Smooth muscle cell (in vitro differentiated cells): ENCODE measurements around the gene PLRG1. TPM values are rescaled to one million over a fixed set of nuclear protein-coding genes. Genes with fewer than 3 reads are reported as not detected.

ENCODE experiments used
- DNase-seq: peaks from one replicate; lab custom pipeline; 2025; ENCODE audit not compliant: unreplicated experiment; lab: John Stamatoyannopoulos, UW
- H2AFZ ChIP-seq: fragments of 200-600 bp; sonication (generic); 2 replicates; pipeline ENCODE4 v1.6.0; 2016; ENCODE audit warnings: antibody characterized with exemption, low read depth, mild to moderate bottlenecking
- H3F3A ChIP-seq: fragments of 200-600 bp; sonication (generic); 2 replicates; pipeline ENCODE4 v1.6.0; 2017; ENCODE audit warnings: antibody characterized with exemption, low read depth
- H3K27ac ChIP-seq: fragments of 200-600 bp; sonication (generic); 2 replicates; pipeline ENCODE4 v1.5.1; 2016; ENCODE audit warnings: low read depth, mild to moderate bottlenecking
- H3K27me3 ChIP-seq: fragments of 200-600 bp; sonication (generic); 2 replicates; pipeline ENCODE4 v1.6.1; 2016; ENCODE audit warnings: low read depth, mild to moderate bottlenecking
- H3K36me3 ChIP-seq: fragments of 200-600 bp; sonication (generic); 2 replicates; pipeline ENCODE4 v1.5.1; 2016; ENCODE audit warnings: low read depth
- H3K4me1 ChIP-seq: fragments of 200-600 bp; sonication (generic); 2 replicates; pipeline ENCODE4 v1.5.1; 2016; ENCODE audit warnings: low read depth
- H3K4me2 ChIP-seq: fragments of 200-600 bp; sonication (generic); 2 replicates; pipeline ENCODE4 v1.6.0; 2016; ENCODE audit warnings: mild to moderate bottlenecking
- H3K4me3 ChIP-seq: fragments of 200-600 bp; sonication (generic); 2 replicates; pipeline ENCODE4 v1.5.1; 2016; ENCODE audit warnings: mild to moderate bottlenecking
- H3K79me2 ChIP-seq: fragments of 200-600 bp; sonication (generic); 2 replicates; pipeline ENCODE4 v1.6.0; 2016; ENCODE audit warnings: low read depth, mild to moderate bottlenecking
- H3K9ac ChIP-seq: fragments of 200-600 bp; sonication (generic); 2 replicates; pipeline ENCODE4 v1.6.0; 2016; ENCODE audit warnings: low read depth
- H3K9me3 ChIP-seq: fragments of 200-600 bp; sonication (generic); replicated peaks from 2 replicates; pipeline ENCODE4 v1.5.1; 2016; ENCODE audit warnings: low read depth
- H4K20me1 ChIP-seq: fragments of 200-600 bp; sonication (generic); 2 replicates; pipeline ENCODE4 v1.6.0; 2016; ENCODE audit warnings: low read depth
- WGBS: methylation state at CpG from one replicate; pipeline ENCODE4 v1.1.7; 2016; ENCODE audit warnings: low lambda C conversion rate; 5-methylcytosine and 5-hydroxymethylcytosine counted together
- polyA plus RNA-seq: library from polyadenylated mRNA; unstranded; fragments of >200 nt; fragmentation: Nextera tagmentation; extraction: Ambion mirVana; gene quantifications from 2 replicates; pipeline ENCODE4 v1.2.1, GENCODE V29; 2016
- total RNA-seq: library from RNA; depleted of rRNA; stranded (reverse); fragments of >200 nt; gene quantifications from 2 replicates; pipeline ENCODE4 v1.2.3, GENCODE V29; 2014
- TF ChIP-seq, protein P1 (sequence below): fragments of 200-600 bp; sonication (generic); IDR thresholded peaks from 2 replicates; pipeline ENCODE4 v1.5.1; 2017; ENCODE audit warnings: borderline replicate concordance, mild to moderate bottlenecking, antibody characterized with exemption; ENCODE audit not compliant: insufficient read depth, poor library complexity, severe bottlenecking

The PLRG1 gene
- total and polyA plus RNA-seq, 2 experiments from 2014 or later, result 66.2 to 88.1 TPM

DNA sequence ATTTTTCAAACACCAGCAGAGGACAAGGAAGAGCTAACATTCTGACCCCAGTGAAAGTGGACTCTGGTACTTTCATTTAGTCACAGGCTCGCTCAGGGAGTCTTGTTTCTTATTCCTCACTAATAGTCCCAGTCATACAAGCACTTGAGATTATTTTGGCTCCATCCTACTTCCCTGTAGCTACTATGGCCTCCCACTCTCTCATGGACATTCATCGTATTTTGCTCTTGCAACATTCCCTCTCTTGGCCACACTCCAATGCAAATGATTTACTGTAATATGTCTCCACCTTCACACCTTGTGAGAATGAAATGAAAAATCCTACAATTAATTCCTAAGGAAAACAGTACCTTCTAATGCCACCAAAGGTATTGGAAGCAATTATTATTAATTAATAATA is 21.3 kb downstream of the PLRG1 start:
- 69% methylated on average over 2 of the region's 2 CpGs for WGBS
- Histone ChIP-seq H3K9ac (no peak overlapping the region), H3K27me3 (peaks cover 10% of the 10 kb centered on the region), H3F3A (no peaks in the 10 kb centered on the region), H4K20me1 (no peaks in the 10 kb centered on the region), H3K9me3 (no peaks in the 10 kb centered on the region), H3K36me3 (no peaks in the 10 kb centered on the region), H3K27ac (no peak overlapping the region), H2AFZ (no peak overlapping the region), H3K79me2 (no peaks in the 10 kb centered on the region), H3K4me3 (no peak overlapping the region), H3K4me1 (no peaks in the 10 kb centered on the region), H3K4me2 (no peak overlapping the region)
- TF ChIP-seq, protein P1, sequence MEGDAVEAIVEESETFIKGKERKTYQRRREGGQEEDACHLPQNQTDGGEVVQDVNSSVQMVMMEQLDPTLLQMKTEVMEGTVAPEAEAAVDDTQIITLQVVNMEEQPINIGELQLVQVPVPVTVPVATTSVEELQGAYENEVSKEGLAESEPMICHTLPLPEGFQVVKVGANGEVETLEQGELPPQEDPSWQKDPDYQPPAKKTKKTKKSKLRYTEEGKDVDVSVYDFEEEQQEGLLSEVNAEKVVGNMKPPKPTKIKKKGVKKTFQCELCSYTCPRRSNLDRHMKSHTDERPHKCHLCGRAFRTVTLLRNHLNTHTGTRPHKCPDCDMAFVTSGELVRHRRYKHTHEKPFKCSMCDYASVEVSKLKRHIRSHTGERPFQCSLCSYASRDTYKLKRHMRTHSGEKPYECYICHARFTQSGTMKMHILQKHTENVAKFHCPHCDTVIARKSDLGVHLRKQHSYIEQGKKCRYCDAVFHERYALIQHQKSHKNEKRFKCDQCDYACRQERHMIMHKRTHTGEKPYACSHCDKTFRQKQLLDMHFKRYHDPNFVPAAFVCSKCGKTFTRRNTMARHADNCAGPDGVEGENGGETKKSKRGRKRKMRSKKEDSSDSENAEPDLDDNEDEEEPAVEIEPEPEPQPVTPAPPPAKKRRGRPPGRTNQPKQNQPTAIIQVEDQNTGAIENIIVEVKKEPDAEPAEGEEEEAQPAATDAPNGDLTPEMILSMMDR, result no peak
- DNase-seq, result no peak

DNA sequence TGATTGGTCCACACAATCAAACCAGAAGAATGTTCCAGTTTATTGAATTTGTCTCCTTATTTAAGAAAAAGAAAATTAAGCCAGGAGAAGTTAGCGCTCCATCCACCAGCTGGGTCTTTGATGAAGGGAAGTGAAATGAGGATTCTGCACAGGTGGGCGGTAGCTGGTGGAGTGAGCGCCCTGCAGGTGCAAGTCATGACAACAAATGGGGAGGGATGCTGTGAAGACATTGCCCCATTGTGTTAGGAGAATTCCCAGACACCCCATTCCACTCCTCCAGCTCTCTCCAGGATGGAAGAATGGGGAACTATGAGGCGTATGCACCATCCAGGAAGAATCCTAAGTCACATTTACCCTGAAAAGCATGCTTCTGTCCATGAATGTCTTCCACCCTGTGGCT is 22.9 kb downstream of the PLRG1 start:
- Histone ChIP-seq H3K27ac (no peak overlapping the region), H3K79me2 (no peaks in the 10 kb centered on the region), H3F3A (no peaks in the 10 kb centered on the region), H3K4me1 (no peaks in the 10 kb centered on the region), H3K4me3 (no peak overlapping the region), H3K9ac (no peak overlapping the region), H3K27me3 (peaks cover 10% of the 10 kb centered on the region), H4K20me1 (no peaks in the 10 kb centered on the region), H2AFZ (no peak overlapping the region), H3K9me3 (no peaks in the 10 kb centered on the region), H3K36me3 (no peaks in the 10 kb centered on the region), H3K4me2 (no peak overlapping the region)
- no peak for DNase-seq
- TF ChIP-seq, protein P1, result no peak
- WGBS, result 95% methylated on average over 4 of the region's 4 CpGs

DNA sequence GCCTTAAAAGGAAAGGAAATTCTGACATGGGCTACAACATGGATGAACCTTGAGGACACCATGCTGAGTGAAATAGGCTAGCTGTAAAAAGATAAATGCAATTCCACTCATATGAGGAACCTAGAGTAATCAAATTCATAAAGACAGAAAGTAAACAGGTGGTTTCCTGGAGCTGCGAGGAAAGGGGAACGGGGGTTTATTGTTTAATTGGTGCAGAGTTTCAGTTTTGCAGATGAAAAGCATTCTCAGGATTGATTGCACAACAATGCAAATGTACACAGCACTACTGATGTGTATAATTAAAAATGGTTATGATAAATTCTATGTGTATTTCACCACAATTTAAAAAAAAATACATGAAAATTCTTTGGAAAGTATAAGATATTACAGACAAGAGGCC is 24.0 kb downstream of the PLRG1 start:
- DNase-seq, result no peak
- Histone ChIP-seq H3K4me2 (no peak overlapping the region), H3K9me3 (no peaks in the 10 kb centered on the region), H2AFZ (no peak overlapping the region), H3F3A (no peaks in the 10 kb centered on the region), H3K27ac (no peak overlapping the region), H3K4me1 (no peaks in the 10 kb centered on the region), H3K79me2 (no peaks in the 10 kb centered on the region), H3K4me3 (no peak overlapping the region), H3K9ac (no peak overlapping the region), H3K27me3 (peaks cover 10% of the 10 kb centered on the region), H3K36me3 (no peaks in the 10 kb centered on the region), H4K20me1 (no peaks in the 10 kb centered on the region)
- 87% methylated on average over 2 of the region's 2 CpGs for WGBS
- TF ChIP-seq, protein P1, result no peak

DNA sequence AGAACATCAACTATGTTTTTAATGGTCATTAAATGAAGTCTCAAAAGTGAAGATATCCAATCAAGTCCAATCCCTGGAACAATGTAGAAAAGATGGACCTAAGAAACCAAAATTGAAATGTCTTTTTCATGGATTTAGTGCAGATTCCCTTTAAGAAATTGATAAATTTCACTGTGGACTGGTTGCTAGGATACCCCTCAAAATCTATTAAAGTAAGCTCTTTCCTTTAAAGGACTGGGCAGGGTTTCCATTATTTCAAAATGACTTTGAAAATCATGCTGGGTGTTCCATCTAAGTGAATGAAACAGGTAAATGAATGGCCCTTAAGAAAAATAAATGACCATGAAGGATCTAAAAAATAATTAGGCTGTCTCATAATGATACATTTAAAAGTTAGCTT is 28.6 kb downstream of the PLRG1 start:
- no peak overlapping the region for H3K27ac ChIP-seq
- H3F3A ChIP-seq, result no peaks in the 10 kb centered on the region
- no peaks in the 10 kb centered on the region for H3K79me2 ChIP-seq
- H2AFZ ChIP-seq, result no peak overlapping the region
- TF ChIP-seq, protein P1, result no peak
- peaks cover 4% of the 10 kb centered on the region for H3K27me3 ChIP-seq
- no peaks in the 10 kb centered on the region for H4K20me1 ChIP-seq
- peaks cover 6% of the 10 kb centered on the region for H3K4me1 ChIP-seq
- H3K4me3 ChIP-seq, result no peak overlapping the region
- no peak overlapping the region for H3K9ac ChIP-seq
- no peak for DNase-seq
- H3K9me3 ChIP-seq, result no peaks in the 10 kb centered on the region
- no peaks in the 10 kb centered on the region for H3K36me3 ChIP-seq
- no peak overlapping the region for H3K4me2 ChIP-seq
